PFSK-1 (cell line): ENCODE measurements around the gene CDH26.

Experiments
- REST ChIP-seq, 2 experiments: IDR thresholded peaks; 2 replicates each; pipeline versions ENCODE4 v1.6.1 to v1.8.0; 2011 to 2012; ENCODE audit warnings: low read depth in 2 of 2, low read length in 2 of 2, control low read depth in 1 of 2, inconsistent platforms in 1 of 2, mild to moderate bottlenecking in 1 of 2, moderate library complexity in 1 of 2; ENCODE audit not compliant: insufficient read depth in 1 of 2
- SIN3A ChIP-seq: IDR thresholded peaks from 2 replicates; pipeline ENCODE4 v1.6.1; 2012; ENCODE audit warnings: mild to moderate bottlenecking, low read length, moderate library complexity, borderline replicate concordance; ENCODE audit not compliant: insufficient read depth
- TAF1 ChIP-seq: IDR thresholded peaks from 2 replicates; pipeline ENCODE4 v1.6.1; 2012; ENCODE audit warnings: low read length, control low read depth, borderline replicate concordance; ENCODE audit not compliant: insufficient read depth

GRCh38 chr20:60030471-60030870 lies 72.2 kb downstream of the CDH26 start:
- no peak for TF ChIP-seq REST (IDR thresholded peaks at IDR 0.05; ENCODE audit: insufficient read depth in 1 of 2, low read depth in 2 of 2, low read length in 2 of 2)
- no peak for TF ChIP-seq SIN3A
- no peak for TF ChIP-seq TAF1
